Measurements from ENCODE around the gene KANSL1L. TPM values are rescaled to one million over a fixed set of nuclear protein-coding genes. Genes with fewer than 3 reads are reported as not detected.

KANSL1L gene
- total and polyA plus RNA-seq, 10 of the 15 experiments (the other 5 are each of a cell fraction or from before 2014, with no cell fraction given) = 1.2 to 9.5 (median 3.7) TPM

- no TSS peak for BruUV-seq (replicated peaks)
- H3K79me2 ChIP-seq (ENCODE audit: control insufficient read depth, insufficient read depth, low read length) = no peaks in the 10 kb centered on the region
- ChIA-PET CTCF (interaction anchor here (0.6 to 1.1 kb wide), 2 partner anchors 149 to 696 kb away, joined by 3 to 4 read pairs; no protein-coding TSS in a partner anchor), POLR2A (no interaction called here), SMC1A (ENCODE audit: uncharacterized antibody, unreplicated experiment) (interaction anchor here (0.6 to 0.9 kb wide), 2 partner anchors 48 to 145 kb away, joined by 3 read pairs; no protein-coding TSS in a partner anchor), RAD21 (ENCODE audit: unreplicated experiment) (no interaction called here)
- no peak overlapping the region for H3K4me2 ChIP-seq (ENCODE audit: control insufficient read depth, insufficient read depth)
- no peak for ATAC-seq
- no peaks in the 10 kb centered on the region for H3K27me3 ChIP-seq (replicated peaks in 1 of 2; ENCODE audit: control insufficient read depth in 2 of 2, insufficient read depth in 2 of 2, low read length in 1 of 2)
- no peak overlapping the region for H3K27ac ChIP-seq (ENCODE audit: control insufficient read depth, insufficient read depth)
- no peak overlapping the region for H2AFZ ChIP-seq (ENCODE audit: control insufficient read depth, low read depth, low read length)
- no peaks in the 10 kb centered on the region for H4K20me1 ChIP-seq (ENCODE audit: control insufficient read depth, insufficient read depth)
- DNase-seq (ENCODE audit: low read depth, low spot score) = no peak
- in situ Hi-C loops (cut with MboI) = no loop called here
- intact Hi-C loops (cut with micrococcal nuclease; ENCODE audit: unreplicated experiment) = no loop called here
- no peaks in the 10 kb centered on the region for H3K36me3 ChIP-seq (ENCODE audit: control insufficient read depth in 2 of 2, insufficient read depth in 2 of 2, low read length in 1 of 2)
- no peaks in the 10 kb centered on the region for H3K4me1 ChIP-seq (ENCODE audit: control insufficient read depth, insufficient read depth, low read length)
- no peak overlapping the region for H3K4me3 ChIP-seq
- no peaks in the 10 kb centered on the region for H3K9me3 ChIP-seq (replicated peaks; ENCODE audit: control insufficient read depth, insufficient read depth, low read length)
- no peak for FAIRE-seq
- no peak overlapping the region for H3K9ac ChIP-seq (ENCODE audit: control insufficient read depth, insufficient read depth, low read length)
- TF ChIP-seq NR2C1 (IDR thresholded peaks at IDR 0.05) (no peak), TBL1XR1 (IDR thresholded peaks at IDR 0.05; ENCODE audit: low read depth, low read length) (no peak), BACH1 (IDR thresholded peaks at IDR 0.05; ENCODE audit: borderline replicate concordance) (no peak), RELB (IDR thresholded peaks at IDR 0.05; ENCODE audit: low read depth) (no peak), CEBPZ (IDR thresholded peaks at IDR 0.05; ENCODE audit: low read depth, low read length) (no peak), POLR2AphosphoS2 (IDR thresholded peaks at IDR 0.05; ENCODE audit: low read depth, low read length) (no peak), SIN3A (IDR thresholded peaks at IDR 0.05; ENCODE audit: low read depth, low read length) (no peak), RFX5 (IDR thresholded peaks at IDR 0.05; ENCODE audit: low read depth, low read length) (no peak), EP300 (IDR thresholded peaks at IDR 0.05; ENCODE audit: borderline replicate concordance in 1 of 2, control insufficient read depth in 1 of 2, low read depth in 2 of 2, low read length in 2 of 2) (no peak), IKZF2 (IDR thresholded peaks at IDR 0.05) (no peak), E4F1 (IDR thresholded peaks at IDR 0.05; ENCODE audit: borderline replicate concordance, partially characterized antibody) (no peak), USF2 (IDR thresholded peaks at IDR 0.05; ENCODE audit: borderline replicate concordance, low read depth, low read length) (no peak), NR2C2 (IDR thresholded peaks at IDR 0.05; ENCODE audit: borderline replicate concordance, control insufficient read depth, insufficient read length, low read depth) (no peak)
- WGBS (ENCODE audit: insufficient coverage, insufficient replicate concordance, low lambda C conversion rate, missing lambda C conversion rate) = 88% methylated on average over 1 of the region's 1 CpG
These were observed 121.4 kb downstream of the KANSL1L start for GRCh38 chr2:210049831-210050230.
